Tibial nerve (tissue), 3 donors: ENCODE measurements around the gene MAMDC4.

Experiments used
- CTCF ChIP-seq, 5 experiments: fragments of 200-600 bp in 3 of 5; fragments of 450-650 bp in 2 of 5; sonication (generic) in 3 of 5; IDR thresholded peaks; one replicate each; pipeline ENCODE4 v1.5.1; 2016 to 2019; ENCODE audit warnings: antibody characterized with exemption in 5 of 5, mild to moderate bottlenecking in 3 of 5, moderate library complexity in 2 of 5
- POLR2A ChIP-seq, 2 donors: fragments of 450-650 bp; IDR thresholded peaks; one replicate each; pipeline ENCODE4 v1.6.1; 2017; ENCODE audit warnings: antibody characterized with exemption in 2 of 2, mild to moderate bottlenecking in 2 of 2, moderate library complexity in 2 of 2

- TF ChIP-seq CTCF (IDR thresholded peaks at IDR 0.05): no peak
- no peak for TF ChIP-seq POLR2A (IDR thresholded peaks at IDR 0.05)
Measured at GRCh38 chr9:136828474-136829140, 23.5 kb upstream of the MAMDC4 start.
